H1 (cell line): ENCODE data around the gene CCDC33. TPM values are rescaled to one million over a fixed set of nuclear protein-coding genes. Genes with fewer than 3 reads are reported as not detected.

Experiments
- HDAC6 ChIP-seq: IDR thresholded peaks from one replicate; pipeline ENCODE4 v1.7.1; 2012; ENCODE audit warnings: low read depth, mild to moderate bottlenecking, inconsistent platforms, low read length, moderate library complexity
- KDM1A ChIP-seq: fragments of 200-600, 300-600 bp; sonication (generic); IDR thresholded peaks from 2 replicates; pipeline ENCODE4 v1.7.1; 2016; ENCODE audit warnings: mild to moderate bottlenecking, low read length, borderline replicate concordance
- MAX ChIP-seq: IDR thresholded peaks from 2 replicates; pipeline ENCODE4 v1.6.1; 2012; ENCODE audit warnings: inconsistent platforms
- SIRT6 ChIP-seq: IDR thresholded peaks from one replicate; pipeline ENCODE4 v1.7.1; 2012; ENCODE audit warnings: low read length, inconsistent platforms
- TAF1 ChIP-seq: IDR thresholded peaks from 2 replicates; pipeline ENCODE4 v1.6.1; 2011; ENCODE audit warnings: mild to moderate bottlenecking, low read depth, low read length
- TBP ChIP-seq: IDR thresholded peaks from 2 replicates; pipeline ENCODE4 v1.6.1; 2011; ENCODE audit warnings: low read depth, low read length, improper control_type of control experiment
- YY1 ChIP-seq: IDR thresholded peaks from 2 replicates; pipeline ENCODE4 v1.6.1; 2011; ENCODE audit warnings: low read depth, mild to moderate bottlenecking, low read length
- polyA plus RNA-seq, 7 experiments: library from polyadenylated mRNA; depleted of rRNA in 3 of 7; stranded (reverse) in 5 of 7; unstranded in 2 of 7; fragments of >200 nt in 5 of 7; fragments of 200-250 nt in 2 of 7; gene quantifications; 1 replicate in 5 of 7; 2 replicates in 1 of 7; 4 replicates in 1 of 7; pipeline versions ENCODE4 v1.2.1 to v1.2.3, GENCODE V29; 2011 to 2013; ENCODE audit warnings: missing spikeins in 2 of 7, mixed read lengths in 2 of 7
- total RNA-seq: library from RNA; stranded (reverse); fragmentation: NEBNext Ultra II Directional; extraction: Animal tissue kit (Norgen Biotek cat#: 25700); gene quantifications from 2 replicates; pipeline ENCODE4 v1.2.1, GENCODE V29; 2021

Gene CCDC33
- total and polyA plus RNA-seq, 2 of the 8 experiments (the other 6 are each of a cell fraction or from before 2014, with no cell fraction given), result 2.0 to 2.7 TPM

DNA sequence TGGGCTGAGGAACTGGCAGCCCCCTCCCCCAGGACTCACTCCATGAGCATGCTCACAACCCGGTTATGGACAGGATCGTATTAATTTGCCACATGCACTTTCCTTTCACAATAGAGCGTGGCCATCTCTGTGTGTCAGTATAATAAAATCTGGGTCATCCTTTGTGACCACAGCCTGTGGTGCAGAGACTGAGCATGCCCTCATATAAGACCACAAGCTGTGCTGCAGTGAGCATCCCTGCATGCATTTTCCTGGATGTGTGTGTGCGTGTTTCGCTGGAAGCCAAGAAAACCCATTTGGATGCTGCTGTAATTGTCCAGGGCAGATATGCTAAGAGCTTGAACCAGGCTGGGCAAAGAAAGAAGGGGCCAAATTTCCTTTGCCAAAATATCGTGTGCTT, 91.6 kb downstream of the CCDC33 start (continued):
- TF ChIP-seq TAF1 (no peak), KDM1A (no peak), MAX (no peak), TBP (no peak), YY1 (no peak), HDAC6 (no peak), SIRT6 (no peak)
